GM10266 (cell line): ENCODE measurements around the gene LRIG1.

Experiments used
- DNase-seq: peaks from one replicate; pipeline ENCODE4 v3.0.0; 2012; ENCODE audit errors: extremely low spot score
- TF ChIP-seq, protein P1 (sequence below): IDR thresholded peaks from 2 replicates; pipeline ENCODE4 v1.5.1; 2012; ENCODE audit warnings: mild to moderate bottlenecking, low read depth; ENCODE audit not compliant: control insufficient read depth, insufficient read depth; ENCODE audit errors: missing control alignments

Gene LRIG1

DNA sequence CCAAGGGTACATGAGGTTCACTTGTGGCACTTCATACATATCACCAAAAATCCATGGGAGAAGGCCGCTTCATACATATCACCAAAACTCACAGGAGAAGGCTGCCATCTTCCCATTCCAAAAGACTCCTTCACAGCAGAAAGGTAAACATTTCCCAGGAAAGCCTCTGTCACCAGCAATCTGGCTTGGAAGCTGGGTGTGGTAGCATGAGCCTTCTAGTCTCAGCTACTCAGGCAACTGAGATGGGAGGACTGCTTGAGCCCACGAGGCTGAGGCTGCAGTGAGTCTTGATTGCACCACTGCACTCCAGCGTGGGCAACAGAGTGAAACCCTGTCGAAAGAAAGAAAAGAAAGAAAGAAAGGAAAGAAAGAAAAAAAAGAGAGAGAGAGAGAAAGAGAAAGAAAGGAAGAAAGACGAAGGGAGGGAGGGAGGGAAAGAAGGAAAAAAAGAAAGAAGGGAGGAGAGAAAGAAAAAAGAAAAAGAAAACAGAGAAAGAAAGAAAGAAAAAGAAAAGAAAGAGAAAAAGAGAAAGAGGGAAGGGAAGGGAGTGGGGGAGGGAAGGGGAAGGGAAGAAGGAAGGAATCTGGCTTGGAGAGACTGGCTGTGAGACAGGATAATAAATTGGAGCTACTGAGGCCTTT, 7.2 kb downstream of the LRIG1 start:
- DNase-seq: no peak
- TF ChIP-seq, protein P1, sequence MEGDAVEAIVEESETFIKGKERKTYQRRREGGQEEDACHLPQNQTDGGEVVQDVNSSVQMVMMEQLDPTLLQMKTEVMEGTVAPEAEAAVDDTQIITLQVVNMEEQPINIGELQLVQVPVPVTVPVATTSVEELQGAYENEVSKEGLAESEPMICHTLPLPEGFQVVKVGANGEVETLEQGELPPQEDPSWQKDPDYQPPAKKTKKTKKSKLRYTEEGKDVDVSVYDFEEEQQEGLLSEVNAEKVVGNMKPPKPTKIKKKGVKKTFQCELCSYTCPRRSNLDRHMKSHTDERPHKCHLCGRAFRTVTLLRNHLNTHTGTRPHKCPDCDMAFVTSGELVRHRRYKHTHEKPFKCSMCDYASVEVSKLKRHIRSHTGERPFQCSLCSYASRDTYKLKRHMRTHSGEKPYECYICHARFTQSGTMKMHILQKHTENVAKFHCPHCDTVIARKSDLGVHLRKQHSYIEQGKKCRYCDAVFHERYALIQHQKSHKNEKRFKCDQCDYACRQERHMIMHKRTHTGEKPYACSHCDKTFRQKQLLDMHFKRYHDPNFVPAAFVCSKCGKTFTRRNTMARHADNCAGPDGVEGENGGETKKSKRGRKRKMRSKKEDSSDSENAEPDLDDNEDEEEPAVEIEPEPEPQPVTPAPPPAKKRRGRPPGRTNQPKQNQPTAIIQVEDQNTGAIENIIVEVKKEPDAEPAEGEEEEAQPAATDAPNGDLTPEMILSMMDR: no peak

DNA sequence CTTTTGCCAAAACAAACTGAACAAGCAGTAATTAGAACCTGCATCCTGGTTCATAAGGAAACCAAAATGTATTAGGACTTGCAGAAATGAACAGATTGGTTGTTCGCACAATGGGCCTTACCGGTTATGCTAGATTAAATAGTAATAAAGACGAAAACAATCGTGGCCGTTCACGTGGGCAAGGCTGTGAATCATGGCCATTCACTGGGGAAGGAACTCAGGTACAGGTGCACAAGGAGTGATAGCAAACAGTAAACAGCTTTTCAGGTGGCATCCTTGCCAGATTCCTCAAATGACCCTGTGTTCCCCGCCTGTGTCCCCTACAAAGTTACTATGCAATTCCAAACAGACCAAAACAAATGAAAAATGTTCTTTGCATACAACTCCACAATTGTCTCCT, 8.2 kb downstream of the LRIG1 start:
- no peak for DNase-seq
- TF ChIP-seq, protein P1: no peak

DNA sequence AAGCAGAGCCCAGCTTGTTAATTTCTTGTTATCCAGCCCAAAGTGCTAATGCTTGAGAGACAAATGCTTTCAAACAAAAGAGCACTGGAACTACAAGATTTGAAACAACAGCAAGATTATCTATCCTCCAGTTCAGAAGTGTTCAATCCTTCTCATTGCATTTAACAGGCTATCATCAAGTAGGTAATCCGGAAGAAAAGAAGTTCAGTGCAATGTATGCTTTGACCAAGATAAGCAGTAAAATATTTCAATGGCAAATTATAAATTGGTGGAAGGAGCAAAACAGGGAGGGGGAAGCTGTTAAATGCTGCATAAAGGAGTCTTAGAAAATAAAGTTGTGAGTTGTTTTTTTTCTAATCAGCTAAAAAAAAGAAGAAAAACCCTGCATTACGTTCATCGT, 8.8 kb downstream of the LRIG1 start:
- DNase-seq: no peak
- TF ChIP-seq, protein P1: no peak

DNA sequence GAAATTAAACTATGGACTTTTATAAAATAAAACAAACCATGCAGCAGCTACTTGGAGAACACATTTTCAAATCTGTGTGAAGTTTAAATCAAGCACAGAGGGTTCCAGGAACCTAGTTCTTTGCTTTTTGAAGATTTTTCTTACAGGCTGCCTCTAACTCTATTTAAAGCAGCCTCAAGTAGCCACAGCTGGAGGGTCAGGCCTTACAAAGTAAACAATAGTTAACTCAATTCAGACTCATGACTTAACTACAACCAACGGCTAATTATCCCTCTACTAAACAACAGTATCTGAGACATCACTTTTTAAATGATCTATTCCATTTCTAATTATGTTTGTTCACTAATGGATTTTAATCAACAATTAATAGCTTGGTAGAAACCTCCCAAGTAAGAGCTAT, 9.8 kb downstream of the LRIG1 start:
- DNase-seq: no peak
- TF ChIP-seq, protein P1: no peak

DNA sequence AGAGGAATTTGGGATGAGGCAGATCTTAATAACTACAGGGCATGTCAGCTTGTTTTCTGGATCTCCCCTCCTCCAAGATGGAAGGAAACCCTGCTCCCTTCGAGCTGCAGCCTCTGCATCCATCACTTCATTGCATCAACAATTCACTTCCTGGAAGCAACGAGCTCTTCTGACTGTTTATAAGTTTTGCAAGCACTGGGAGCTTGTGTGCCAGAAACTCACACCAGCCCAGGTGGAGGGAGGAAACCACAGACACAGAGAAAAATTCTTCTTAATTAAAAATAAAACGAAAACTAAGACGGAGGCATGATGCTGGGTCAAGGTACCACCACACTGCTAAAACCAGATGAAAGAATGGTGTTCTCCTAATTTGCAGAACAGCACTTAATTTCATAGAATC, 10.6 kb downstream of the LRIG1 start:
- TF ChIP-seq, protein P1: no peak
- no peak for DNase-seq

DNA sequence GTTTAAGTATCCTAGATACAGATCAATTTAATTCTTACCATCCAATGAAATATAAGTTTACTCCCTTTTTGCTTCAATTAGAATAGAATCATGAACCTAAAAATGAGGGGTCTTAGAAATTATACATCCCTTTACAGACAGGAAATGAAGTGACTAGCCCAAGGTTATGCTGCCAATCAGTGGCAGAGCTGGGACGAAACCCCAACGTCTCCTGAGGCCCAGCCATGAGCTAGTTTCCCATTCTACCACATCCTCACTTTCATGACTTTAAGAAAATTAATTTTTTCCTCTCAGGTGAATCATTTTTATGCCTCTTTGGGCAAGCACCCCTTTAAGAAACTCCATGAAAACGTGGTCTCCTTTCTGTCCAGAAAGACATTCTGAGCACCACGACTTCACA, 11.2 kb downstream of the LRIG1 start:
- DNase-seq: no peak
- TF ChIP-seq, protein P1: no peak

DNA sequence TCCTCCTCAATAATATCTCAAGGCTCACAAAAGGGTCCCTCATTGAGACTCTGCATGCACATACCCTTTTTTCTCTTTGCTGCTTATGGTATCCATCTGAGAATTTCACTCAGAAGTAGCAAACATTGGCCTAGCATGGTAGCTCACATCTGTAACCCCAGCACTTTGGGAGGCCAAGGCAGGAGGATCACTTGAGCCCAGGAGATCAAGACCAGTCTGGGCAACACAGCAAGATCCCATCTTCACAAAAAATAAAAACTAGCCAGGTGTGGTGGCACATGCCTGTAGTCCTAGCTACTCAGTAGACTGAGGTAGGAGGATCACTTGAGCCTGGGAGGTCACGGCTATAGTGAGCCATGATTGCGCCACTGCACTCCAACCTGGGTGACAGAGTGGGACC, 11.7 kb downstream of the LRIG1 start:
- TF ChIP-seq, protein P1: no peak
- DNase-seq: no peak
